Measurements from ENCODE around the gene COL4A6. TPM values are rescaled to one million over a fixed set of nuclear protein-coding genes. Genes with fewer than 3 reads are reported as not detected.

COL4A6 gene
- total and polyA plus RNA-seq, 10 of the 15 experiments (the other 5 are each of a cell fraction or from before 2014, with no cell fraction given), result 0.02 to 0.56 (median 0.05) TPM; not detected in 3

DNA sequence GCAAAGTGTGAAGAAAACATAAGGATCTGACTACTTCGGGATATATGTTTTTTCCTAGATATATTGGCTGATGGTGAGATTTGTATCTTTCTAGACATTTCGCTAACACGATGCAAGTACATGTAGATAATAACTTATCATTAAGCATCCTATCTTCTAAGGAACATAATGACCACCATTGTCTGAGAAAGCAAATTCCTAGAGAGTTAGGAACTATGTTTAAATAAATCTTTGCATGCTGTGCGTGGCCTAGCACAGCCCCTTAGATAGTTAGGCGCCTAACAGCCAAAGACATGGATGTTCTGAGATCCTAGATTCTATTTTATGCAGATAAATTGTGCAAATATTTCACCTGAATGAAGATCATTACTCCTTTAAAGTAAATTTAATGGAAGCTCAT, 3.0 kb downstream of the COL4A6 start (continued):
- TF ChIP-seq CBFB (IDR thresholded peaks at IDR 0.05; ENCODE audit: low read depth), result no peak

DNA sequence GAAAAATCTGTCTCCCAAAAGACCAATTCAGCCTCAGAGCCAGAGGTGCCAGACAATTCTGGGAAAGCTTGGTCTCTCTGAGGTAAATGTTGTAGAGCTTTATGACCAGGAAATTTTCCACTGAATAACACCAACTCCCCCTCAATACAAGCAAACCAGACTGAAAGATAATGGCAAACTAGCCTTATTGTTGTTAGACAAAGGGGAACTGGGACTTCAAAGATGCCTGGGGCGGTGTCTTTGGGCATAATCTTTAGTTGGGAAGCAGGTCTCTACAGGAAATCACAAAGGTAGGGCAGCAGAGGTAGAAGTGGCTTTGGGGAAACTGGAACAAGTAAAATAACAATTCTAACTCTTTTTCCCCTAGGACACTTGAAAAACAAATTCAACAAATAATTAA, 12.0 kb downstream of the COL4A6 start:
- Histone ChIP-seq H3K4me3 (no peak overlapping the region), H2AFZ (ENCODE audit: control insufficient read depth, low read depth, low read length) (no peak overlapping the region), H3K9me3 (replicated peaks; ENCODE audit: control insufficient read depth, insufficient read depth, low read length) (no peaks in the 10 kb centered on the region), H3K27me3 (replicated peaks in 1 of 2; ENCODE audit: control insufficient read depth in 2 of 2, insufficient read depth in 2 of 2, low read length in 1 of 2) (no peaks in the 10 kb centered on the region; a peak in 1 of 4 replicates), H4K20me1 (ENCODE audit: control insufficient read depth, insufficient read depth) (no peaks in the 10 kb centered on the region), H3K79me2 (ENCODE audit: control insufficient read depth, insufficient read depth, low read length) (no peaks in the 10 kb centered on the region), H3K9ac (ENCODE audit: control insufficient read depth, insufficient read depth, low read length) (no peak overlapping the region), H3K4me1 (ENCODE audit: control insufficient read depth, insufficient read depth, low read length) (no peaks in the 10 kb centered on the region), H3K36me3 (ENCODE audit: control insufficient read depth in 2 of 2, insufficient read depth in 2 of 2, low read length in 1 of 2) (no peaks in the 10 kb centered on the region), H3K4me2 (ENCODE audit: control insufficient read depth, insufficient read depth) (no peak overlapping the region), H3K27ac (ENCODE audit: control insufficient read depth, insufficient read depth) (no peak overlapping the region)
- FAIRE-seq, result no peak
- SMC1A ChIA-PET (ENCODE audit: uncharacterized antibody, unreplicated experiment), result interaction anchor here (1.1 kb wide), 1 partner anchor 126 kb away, joined by 3 read pairs; no protein-coding TSS in a partner anchor
- no peak for DNase-seq (ENCODE audit: low read depth, low spot score)
- no peak for ATAC-seq
- WGBS (ENCODE audit: insufficient coverage, insufficient replicate concordance, low lambda C conversion rate, missing lambda C conversion rate), result 0% methylated on average over 1 of the region's 1 CpG
- no TSS peak for BruUV-seq (replicated peaks)
- POLR2A ChIA-PET, result no interaction called here
- TF ChIP-seq E4F1 (IDR thresholded peaks at IDR 0.05; ENCODE audit: borderline replicate concordance, partially characterized antibody), result no peak
- no peak for TF ChIP-seq SREBF1 (IDR thresholded peaks at IDR 0.05; ENCODE audit: low read length)
- TF ChIP-seq KLF5 (IDR thresholded peaks at IDR 0.05; ENCODE audit: partially characterized antibody), result no peak
- TF ChIP-seq GATAD2B (conservative IDR thresholded peaks at IDR 0.05; ENCODE audit: low read depth), result no peak
- no peak for TF ChIP-seq POLR2A (IDR thresholded peaks at IDR 0.05; ENCODE audit: low read depth, low read length)
- TF ChIP-seq RFX5 (IDR thresholded peaks at IDR 0.05; ENCODE audit: low read depth, low read length), result no peak
- TF ChIP-seq, protein P1, sequence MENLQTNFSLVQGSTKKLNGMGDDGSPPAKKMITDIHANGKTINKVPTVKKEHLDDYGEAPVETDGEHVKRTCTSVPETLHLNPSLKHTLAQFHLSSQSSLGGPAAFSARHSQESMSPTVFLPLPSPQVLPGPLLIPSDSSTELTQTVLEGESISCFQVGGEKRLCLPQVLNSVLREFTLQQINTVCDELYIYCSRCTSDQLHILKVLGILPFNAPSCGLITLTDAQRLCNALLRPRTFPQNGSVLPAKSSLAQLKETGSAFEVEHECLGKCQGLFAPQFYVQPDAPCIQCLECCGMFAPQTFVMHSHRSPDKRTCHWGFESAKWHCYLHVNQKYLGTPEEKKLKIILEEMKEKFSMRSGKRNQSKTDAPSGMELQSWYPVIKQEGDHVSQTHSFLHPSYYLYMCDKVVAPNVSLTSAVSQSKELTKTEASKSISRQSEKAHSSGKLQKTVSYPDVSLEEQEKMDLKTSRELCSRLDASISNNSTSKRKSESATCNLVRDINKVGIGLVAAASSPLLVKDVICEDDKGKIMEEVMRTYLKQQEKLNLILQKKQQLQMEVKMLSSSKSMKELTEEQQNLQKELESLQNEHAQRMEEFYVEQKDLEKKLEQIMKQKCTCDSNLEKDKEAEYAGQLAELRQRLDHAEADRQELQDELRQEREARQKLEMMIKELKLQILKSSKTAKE (IDR thresholded peaks at IDR 0.05; ENCODE audit: low read depth, poor library complexity, severe bottlenecking), result no peak
- no peak for TF ChIP-seq MLLT1 (IDR thresholded peaks at IDR 0.05)
- no peak for TF ChIP-seq KDM1A (IDR thresholded peaks at IDR 0.05; ENCODE audit: borderline replicate concordance)
- no peak for TF ChIP-seq NFXL1 (IDR thresholded peaks at IDR 0.05; ENCODE audit: borderline replicate concordance)
- TF ChIP-seq SREBF2 (IDR thresholded peaks at IDR 0.05; ENCODE audit: low read length), result no peak
- intact Hi-C loops (cut with micrococcal nuclease; ENCODE audit: unreplicated experiment), result no loop called here
- RAD21 ChIA-PET (ENCODE audit: unreplicated experiment), result no interaction called here
- in situ Hi-C loops (cut with MboI), result no loop called here
- CTCF ChIA-PET, result no interaction called here
